ENCODE results near the gene GPR39.

GPR39 gene

GRCh38 chr2:132595693-132596092, 179.1 kb downstream of the GPR39 start:
- H3K9ac ChIP-seq (ENCODE audit: low read length), result no peak overlapping the region
- no peak for DNase-seq
- no peaks in the 10 kb centered on the region for H3K36me3 ChIP-seq (ENCODE audit: control insufficient read depth in 1 of 2, insufficient read depth in 2 of 2, low read length in 2 of 2)
- H2BK120ac ChIP-seq (ENCODE audit: insufficient read depth, low read length, poor library complexity), result no peak overlapping the region
- H2BK5ac ChIP-seq (ENCODE audit: low read depth, low read length, poor library complexity), result no peak overlapping the region
- H4K12ac ChIP-seq (ENCODE audit: low read depth, low read length), result no peak overlapping the region
- H3K4me1 ChIP-seq (ENCODE audit: control insufficient read depth in 1 of 2, insufficient read depth in 2 of 2, low read length in 2 of 2), result peaks cover 0 to 3% of the 10 kb centered on the region in 2 experiments
- no peak overlapping the region for H3K4me2 ChIP-seq (ENCODE audit: low read length)
- H2AK5ac ChIP-seq (ENCODE audit: low read length), result no peak overlapping the region
- H3K4me3 ChIP-seq (ENCODE audit: low read depth, low read length), result no peak overlapping the region
- no peak overlapping the region for H3K14ac ChIP-seq (ENCODE audit: low read length)
- H3K18ac ChIP-seq (ENCODE audit: low read length), result no peak overlapping the region
- no peak overlapping the region for H2AFZ ChIP-seq (ENCODE audit: insufficient read depth, low read length, poor library complexity)
- no CpG with 5 or more reads among the region's 2 CpGs for WGBS (ENCODE audit: extremely low coverage, insufficient coverage, insufficient read length)
- no peaks in the 10 kb centered on the region for H3K79me1 ChIP-seq (ENCODE audit: low read length)
- no peaks in the 10 kb centered on the region for H3K27me3 ChIP-seq (ENCODE audit: insufficient read depth, low read length)
- no peak overlapping the region for H4K8ac ChIP-seq (ENCODE audit: low read depth, low read length)
- no peak overlapping the region for H3K27ac ChIP-seq (ENCODE audit: low read depth, low read length)
- H3K23ac ChIP-seq (ENCODE audit: low read length), result no peak overlapping the region
- no peaks in the 10 kb centered on the region for H3K9me3 ChIP-seq (ENCODE audit: insufficient read depth, low read depth, low read length)
- H3K79me2 ChIP-seq (ENCODE audit: control insufficient read depth, insufficient read depth, low read length, poor library complexity), result no peaks in the 10 kb centered on the region
- no peak overlapping the region for H2BK12ac ChIP-seq (ENCODE audit: low read length)
- H4K91ac ChIP-seq (ENCODE audit: low read depth, low read length), result no peak overlapping the region
- no peak overlapping the region for H3K4ac ChIP-seq (ENCODE audit: low read depth, low read length)

- Histone ChIP-seq H2BK5ac (ENCODE audit: low read depth, low read length, poor library complexity) (no peak overlapping the region), H3K9ac (ENCODE audit: low read length) (no peak overlapping the region), H4K12ac (ENCODE audit: low read depth, low read length) (no peak overlapping the region), H4K8ac (ENCODE audit: low read depth, low read length) (no peak overlapping the region), H3K14ac (ENCODE audit: low read length) (no peak overlapping the region), H3K27ac (ENCODE audit: low read depth, low read length) (no peak overlapping the region), H3K23ac (ENCODE audit: low read length) (no peak overlapping the region), H3K4me3 (ENCODE audit: low read depth, low read length) (no peak overlapping the region), H2BK120ac (ENCODE audit: insufficient read depth, low read length, poor library complexity) (no peak overlapping the region), H3K4me2 (ENCODE audit: low read length) (no peak overlapping the region), H3K79me1 (ENCODE audit: low read length) (no peaks in the 10 kb centered on the region), H3K4me1 (ENCODE audit: control insufficient read depth in 1 of 2, insufficient read depth in 2 of 2, low read length in 2 of 2) (peaks cover 0 to 3% of the 10 kb centered on the region in 2 experiments), H4K91ac (ENCODE audit: low read depth, low read length) (no peak overlapping the region), H3K4ac (ENCODE audit: low read depth, low read length) (no peak overlapping the region), H3K18ac (ENCODE audit: low read length) (no peak overlapping the region), H2AFZ (ENCODE audit: insufficient read depth, low read length, poor library complexity) (no peak overlapping the region), H3K9me3 (ENCODE audit: insufficient read depth, low read depth, low read length) (no peaks in the 10 kb centered on the region), H3K36me3 (ENCODE audit: control insufficient read depth in 1 of 2, insufficient read depth in 2 of 2, low read length in 2 of 2) (no peaks in the 10 kb centered on the region), H3K79me2 (ENCODE audit: control insufficient read depth, insufficient read depth, low read length, poor library complexity) (no peaks in the 10 kb centered on the region), H3K27me3 (ENCODE audit: insufficient read depth, low read length) (no peaks in the 10 kb centered on the region), H2AK5ac (ENCODE audit: low read length) (no peak overlapping the region), H2BK12ac (ENCODE audit: low read length) (no peak overlapping the region)
- no peak for DNase-seq
These were observed 180.6 kb downstream of the GPR39 start for GRCh38 chr2:132597166-132597565.

GRCh38 chr2:132597831-132598230, 181.2 kb downstream of the GPR39 start:
- no peak overlapping the region for H3K14ac ChIP-seq (ENCODE audit: low read length)
- DNase-seq, result no peak
- H2AFZ ChIP-seq (ENCODE audit: insufficient read depth, low read length, poor library complexity), result no peak overlapping the region
- H4K12ac ChIP-seq (ENCODE audit: low read depth, low read length), result no peak overlapping the region
- no peaks in the 10 kb centered on the region for H3K9me3 ChIP-seq (ENCODE audit: insufficient read depth, low read depth, low read length)
- no peak overlapping the region for H4K91ac ChIP-seq (ENCODE audit: low read depth, low read length)
- no peak overlapping the region for H4K8ac ChIP-seq (ENCODE audit: low read depth, low read length)
- H3K4ac ChIP-seq (ENCODE audit: low read depth, low read length), result no peak overlapping the region
- no CpG with 5 or more reads among the region's 1 CpG for WGBS (ENCODE audit: extremely low coverage, insufficient coverage, insufficient read length)
- H3K4me2 ChIP-seq (ENCODE audit: low read length), result no peak overlapping the region
- H2BK120ac ChIP-seq (ENCODE audit: insufficient read depth, low read length, poor library complexity), result no peak overlapping the region
- H3K4me3 ChIP-seq (ENCODE audit: low read depth, low read length), result no peak overlapping the region
- H2AK5ac ChIP-seq (ENCODE audit: low read length), result no peak overlapping the region
- H3K4me1 ChIP-seq (ENCODE audit: control insufficient read depth in 1 of 2, insufficient read depth in 2 of 2, low read length in 2 of 2), result peaks cover 0 to 3% of the 10 kb centered on the region in 2 experiments
- no peaks in the 10 kb centered on the region for H3K79me2 ChIP-seq (ENCODE audit: control insufficient read depth, insufficient read depth, low read length, poor library complexity)
- no peaks in the 10 kb centered on the region for H3K36me3 ChIP-seq (ENCODE audit: control insufficient read depth in 1 of 2, insufficient read depth in 2 of 2, low read length in 2 of 2)
- no peak overlapping the region for H3K9ac ChIP-seq (ENCODE audit: low read length)
- no peak overlapping the region for H3K23ac ChIP-seq (ENCODE audit: low read length)
- no peaks in the 10 kb centered on the region for H3K27me3 ChIP-seq (ENCODE audit: insufficient read depth, low read length)
- H3K79me1 ChIP-seq (ENCODE audit: low read length), result no peaks in the 10 kb centered on the region
- no peak overlapping the region for H3K18ac ChIP-seq (ENCODE audit: low read length)
- no peak overlapping the region for H2BK5ac ChIP-seq (ENCODE audit: low read depth, low read length, poor library complexity)
- no peak overlapping the region for H3K27ac ChIP-seq (ENCODE audit: low read depth, low read length)
- no peak overlapping the region for H2BK12ac ChIP-seq (ENCODE audit: low read length)

- no peak overlapping the region for H2AK5ac ChIP-seq (ENCODE audit: low read length)
- no peaks in the 10 kb centered on the region for H3K27me3 ChIP-seq (ENCODE audit: insufficient read depth, low read length)
- no peak overlapping the region for H3K27ac ChIP-seq (ENCODE audit: low read depth, low read length)
- H3K23ac ChIP-seq (ENCODE audit: low read length), result no peak overlapping the region
- H3K36me3 ChIP-seq (ENCODE audit: control insufficient read depth in 1 of 2, insufficient read depth in 2 of 2, low read length in 2 of 2), result no peaks in the 10 kb centered on the region
- H3K9me3 ChIP-seq (ENCODE audit: insufficient read depth, low read depth, low read length), result no peaks in the 10 kb centered on the region
- H2BK5ac ChIP-seq (ENCODE audit: low read depth, low read length, poor library complexity), result no peak overlapping the region
- H3K4me1 ChIP-seq (ENCODE audit: control insufficient read depth in 1 of 2, insufficient read depth in 2 of 2, low read length in 2 of 2), result no peaks in the 10 kb centered on the region
- H3K18ac ChIP-seq (ENCODE audit: low read length), result no peak overlapping the region
- no peak overlapping the region for H2BK120ac ChIP-seq (ENCODE audit: insufficient read depth, low read length, poor library complexity)
- no peak overlapping the region for H3K4ac ChIP-seq (ENCODE audit: low read depth, low read length)
- H4K12ac ChIP-seq (ENCODE audit: low read depth, low read length), result no peak overlapping the region
- H4K8ac ChIP-seq (ENCODE audit: low read depth, low read length), result no peak overlapping the region
- no peaks in the 10 kb centered on the region for H3K79me2 ChIP-seq (ENCODE audit: control insufficient read depth, insufficient read depth, low read length, poor library complexity)
- no CpG with 5 or more reads among the region's 3 CpGs for WGBS (ENCODE audit: extremely low coverage, insufficient coverage, insufficient read length)
- no peak overlapping the region for H2BK12ac ChIP-seq (ENCODE audit: low read length)
- no peak for DNase-seq
- no peak overlapping the region for H3K9ac ChIP-seq (ENCODE audit: low read length)
- H3K4me2 ChIP-seq (ENCODE audit: low read length), result no peak overlapping the region
- no peak overlapping the region for H3K4me3 ChIP-seq (ENCODE audit: low read depth, low read length)
- H3K14ac ChIP-seq (ENCODE audit: low read length), result no peak overlapping the region
- H3K79me1 ChIP-seq (ENCODE audit: low read length), result no peaks in the 10 kb centered on the region
- no peak overlapping the region for H4K91ac ChIP-seq (ENCODE audit: low read depth, low read length)
- no peak overlapping the region for H2AFZ ChIP-seq (ENCODE audit: insufficient read depth, low read length, poor library complexity)
These were observed 181.9 kb downstream of the GPR39 start for GRCh38 chr2:132598536-132598935.

All from trophoblast cell (in vitro differentiated cells and primary cell).